GM18505 (cell line): ENCODE measurements around the gene UQCR11.
"Not testable (repeated sequence)": the region's sequence is repeated elsewhere in the genome, so short reads cannot be mapped to it uniquely, and the experiment has no call there.

Source experiments
- ATAC-seq: cut with Tn5 transposase; IDR thresholded peaks from one replicate; pipeline ENCODE4 v1.9.1; 2021; ENCODE audit not compliant: unreplicated experiment
- POLR2A ChIP-seq: IDR thresholded peaks from 4 replicates; pipeline ENCODE4 v1.6.1; 2011; ENCODE audit warnings: borderline replicate concordance; ENCODE audit not compliant: insufficient read depth, insufficient read length; ENCODE audit errors: extremely low read depth

UQCR11 gene

GRCh38 chr19:1647501-1648458 is 42.5 kb upstream of the UQCR11 start:
- peak; percentile 42 for TF ChIP-seq POLR2A

GRCh38 chr19:1646659-1647453 is 41.6 kb upstream of the UQCR11 start:
- no peak for TF ChIP-seq POLR2A
- no peak for ATAC-seq

More at GRCh38 chr19:1647501-1648458, 42.5 kb upstream of the UQCR11 start:
- no peak for ATAC-seq

GRCh38 chr19:1646149-1646548 is 40.9 kb upstream of the UQCR11 start:
- ATAC-seq: no peak
- TF ChIP-seq POLR2A: no peak

GRCh38 chr19:1645299-1645698 is 40.0 kb upstream of the UQCR11 start:
- no peak for ATAC-seq
- TF ChIP-seq POLR2A: no peak

GRCh38 chr19:1644070-1644469 is 38.8 kb upstream of the UQCR11 start:
- no peak for TF ChIP-seq POLR2A
- no peak for ATAC-seq

GRCh38 chr19:1640893-1641448 is 35.7 kb upstream of the UQCR11 start:
- not testable (repeated sequence) for ATAC-seq

GRCh38 chr19:1636325-1637236 is 31.3 kb upstream of the UQCR11 start:
- TF ChIP-seq POLR2A: no peak
- ATAC-seq: no peak

GRCh38 chr19:1634938-1635243 is 29.6 kb upstream of the UQCR11 start:
- ATAC-seq: no peak
- TF ChIP-seq POLR2A: peak; percentile 4

GRCh38 chr19:1634242-1634937 is 29.1 kb upstream of the UQCR11 start:
- ATAC-seq: no peak
- TF ChIP-seq POLR2A: peak; percentile 2

GRCh38 chr19:1633269-1633826 is 28.1 kb upstream of the UQCR11 start:
- TF ChIP-seq POLR2A: no peak
- ATAC-seq: no peak

- TF ChIP-seq POLR2A: no peak
- no peak for ATAC-seq
These were observed 27.4 kb upstream of the UQCR11 start for GRCh38 chr19:1632462-1633268.
